NT2/D1 (cell line): ENCODE measurements around the gene TMPRSS11E.

Experiments
- DNase-seq: peaks from one replicate; pipeline ENCODE4 v3.0.0-alpha.2; 2011; ENCODE audit warnings: low read depth, low spot score
- H3K27me3 ChIP-seq: 2 replicates; pipeline ENCODE4 v1.6.0; 2011; ENCODE audit warnings: mild to moderate bottlenecking; ENCODE audit not compliant: insufficient read length, insufficient read depth
- H3K36me3 ChIP-seq: 2 replicates; pipeline ENCODE4 v1.6.1; 2011; ENCODE audit warnings: mild to moderate bottlenecking, low read length, mixed read lengths; ENCODE audit not compliant: insufficient read depth, insufficient read length
- H3K4me1 ChIP-seq: 2 replicates; pipeline ENCODE4 v1.5.1; 2011; ENCODE audit not compliant: insufficient read depth, insufficient read length
- H3K4me3 ChIP-seq: 2 replicates; pipeline ENCODE4 v1.5.1; 2011; ENCODE audit warnings: low read depth; ENCODE audit not compliant: insufficient read length
- H3K9ac ChIP-seq: 2 replicates; pipeline ENCODE4 v1.6.0; 2011; ENCODE audit warnings: low read depth; ENCODE audit not compliant: insufficient read length
- H3K9me3 ChIP-seq: 2 replicates; pipeline ENCODE4 v1.5.1; 2011; ENCODE audit warnings: mild to moderate bottlenecking, low read length; ENCODE audit not compliant: insufficient read depth
- SUZ12 ChIP-seq: IDR thresholded peaks from 2 replicates; pipeline ENCODE4 v1.6.1; 2011; ENCODE audit not compliant: insufficient read length, insufficient read depth; ENCODE audit errors: extremely low read depth
- YY1 ChIP-seq: IDR thresholded peaks from 2 replicates; pipeline ENCODE4 v1.6.1; 2011; ENCODE audit not compliant: insufficient read length, insufficient read depth
- ZNF274 ChIP-seq: IDR thresholded peaks from 2 replicates; pipeline ENCODE4 v1.6.1; 2011; ENCODE audit warnings: mild to moderate bottlenecking, low read depth, low read length

TMPRSS11E gene

GRCh38 chr4:68433582-68433981 lies 13.7 kb upstream of the TMPRSS11E start:
- Histone ChIP-seq H3K9me3 (no peaks in the 10 kb centered on the region), H3K9ac (no peak overlapping the region), H3K4me3 (no peak overlapping the region), H3K27me3 (no peaks in the 10 kb centered on the region), H3K36me3 (no peaks in the 10 kb centered on the region), H3K4me1 (no peaks in the 10 kb centered on the region)
- TF ChIP-seq YY1 (no peak), SUZ12 (no peak), ZNF274 (no peak)
- DNase-seq = no peak

DNA sequence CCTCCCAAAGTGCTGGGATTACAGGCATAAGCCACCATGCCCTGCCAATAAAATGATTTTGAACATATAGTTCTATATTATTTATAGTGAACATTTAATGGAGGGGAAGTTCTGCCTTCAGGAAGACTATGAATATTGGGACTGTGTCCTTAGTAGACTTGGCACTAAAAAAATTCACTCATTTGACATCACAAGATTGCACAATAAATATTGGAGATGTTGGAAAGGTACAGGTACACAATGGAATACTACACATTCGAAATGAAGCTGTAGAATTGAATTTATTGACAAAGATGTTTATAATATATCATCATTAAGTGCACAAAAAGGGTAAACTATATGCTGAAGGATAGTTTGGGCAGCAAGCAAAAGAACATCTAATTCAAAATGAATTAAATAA lies 13.0 kb upstream of the TMPRSS11E start:
- no peak overlapping the region for H3K9ac ChIP-seq
- no peaks in the 10 kb centered on the region for H3K36me3 ChIP-seq
- no peak overlapping the region for H3K4me3 ChIP-seq
- TF ChIP-seq SUZ12 = no peak
- no peak for TF ChIP-seq YY1
- TF ChIP-seq ZNF274 = no peak
- no peaks in the 10 kb centered on the region for H3K4me1 ChIP-seq
- no peaks in the 10 kb centered on the region for H3K9me3 ChIP-seq
- DNase-seq = no peak
- H3K27me3 ChIP-seq = no peaks in the 10 kb centered on the region

- no peaks in the 10 kb centered on the region for H3K9me3 ChIP-seq
- no peak overlapping the region for H3K9ac ChIP-seq
- H3K27me3 ChIP-seq = no peaks in the 10 kb centered on the region
- DNase-seq = no peak
- TF ChIP-seq SUZ12 (no peak), YY1 (no peak), ZNF274 (no peak)
- no peak overlapping the region for H3K4me3 ChIP-seq
- H3K36me3 ChIP-seq = no peaks in the 10 kb centered on the region
- H3K4me1 ChIP-seq = no peaks in the 10 kb centered on the region
Observed at GRCh38 chr4:68434836-68435235, 12.4 kb upstream of the TMPRSS11E start.

- Histone ChIP-seq H3K4me3 (no peak overlapping the region), H3K27me3 (no peaks in the 10 kb centered on the region), H3K4me1 (no peaks in the 10 kb centered on the region), H3K9me3 (no peaks in the 10 kb centered on the region), H3K9ac (no peak overlapping the region), H3K36me3 (no peaks in the 10 kb centered on the region)
- no peak for DNase-seq
- no peak for TF ChIP-seq ZNF274
- no peak for TF ChIP-seq SUZ12
- TF ChIP-seq YY1 = no peak
Observed at GRCh38 chr4:68445111-68445510, 2.2 kb upstream of the TMPRSS11E start.

DNA sequence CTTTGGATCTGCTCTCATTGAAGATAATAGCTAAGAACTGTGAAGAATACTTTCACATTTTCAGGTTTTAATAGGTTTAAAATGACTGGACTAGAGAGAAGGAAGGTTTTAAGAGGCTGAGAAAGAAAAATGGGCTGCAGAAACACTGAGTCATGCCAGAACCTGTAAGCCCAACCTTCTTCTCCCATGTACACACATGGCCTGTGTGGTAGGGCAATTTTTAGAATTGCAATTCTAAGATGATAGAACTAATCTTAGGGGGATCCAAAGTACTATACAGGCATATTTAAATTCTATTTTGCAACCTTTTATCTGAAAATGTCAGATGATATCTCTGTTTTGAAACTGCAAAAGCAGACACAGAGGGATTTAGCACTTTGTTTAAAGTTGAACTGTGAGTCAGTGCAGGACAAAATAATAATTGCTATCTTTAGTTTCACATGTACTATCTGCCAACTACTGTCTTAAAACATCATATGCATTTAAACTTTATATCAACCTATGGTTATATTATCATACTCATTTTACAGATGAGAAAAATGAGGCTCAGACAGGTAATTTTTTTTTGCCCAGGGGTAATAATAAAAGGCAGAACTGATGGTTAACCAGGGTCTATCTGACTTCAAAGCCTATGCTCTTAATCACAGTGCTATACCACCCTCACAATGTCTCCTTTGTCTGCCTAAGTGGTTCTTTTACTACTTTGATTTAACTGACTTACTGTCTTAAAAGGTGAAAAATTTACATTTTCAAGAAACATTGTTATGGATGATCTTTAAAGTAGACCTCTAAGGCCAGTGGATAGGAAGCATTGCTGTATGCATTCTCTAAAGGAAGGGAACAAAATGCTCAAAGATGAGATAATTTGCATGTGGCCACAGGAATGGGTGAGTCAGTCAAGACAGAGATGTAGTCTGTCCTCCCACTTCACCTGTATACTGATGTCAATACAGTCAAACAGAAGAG lies 4.3 kb downstream of the TMPRSS11E start:
- Histone ChIP-seq H3K9me3 (peaks cover 28% of the 10 kb centered on the region), H3K9ac (no peak overlapping the region), H3K36me3 (no peaks in the 10 kb centered on the region), H3K4me3 (no peak overlapping the region), H3K27me3 (no peaks in the 10 kb centered on the region), H3K4me1 (no peaks in the 10 kb centered on the region)
- TF ChIP-seq YY1 (no peak), SUZ12 (no peak), ZNF274 (no peak)
- DNase-seq = peak; percentile 63

DNA sequence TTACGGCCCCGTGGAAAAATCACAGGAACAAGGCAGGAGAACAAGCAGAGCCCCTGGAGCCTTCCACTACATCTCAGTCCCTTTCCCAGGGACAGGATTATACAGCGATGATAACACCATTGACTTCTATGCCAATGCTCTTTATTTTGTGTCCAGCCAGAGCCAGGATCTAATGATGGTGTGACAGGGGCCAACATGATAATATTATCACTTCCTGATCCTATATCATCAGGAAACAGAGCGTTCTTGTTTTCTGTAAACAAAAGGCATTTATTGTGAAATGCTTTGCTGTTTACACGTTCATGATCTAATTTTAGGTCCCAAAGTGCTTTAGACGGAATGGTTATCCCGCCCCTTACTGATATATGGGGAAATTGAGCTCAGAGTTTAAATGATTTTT lies 12.8 kb downstream of the TMPRSS11E start:
- TF ChIP-seq YY1 (no peak), ZNF274 (no peak), SUZ12 (no peak)
- H3K9ac ChIP-seq = no peak overlapping the region
- H3K27me3 ChIP-seq = no peaks in the 10 kb centered on the region
- no peaks in the 10 kb centered on the region for H3K4me1 ChIP-seq
- H3K36me3 ChIP-seq = no peaks in the 10 kb centered on the region
- no peaks in the 10 kb centered on the region for H3K9me3 ChIP-seq
- H3K4me3 ChIP-seq = no peak overlapping the region
- DNase-seq = no peak

- H3K9me3 ChIP-seq = no peaks in the 10 kb centered on the region
- no peaks in the 10 kb centered on the region for H3K27me3 ChIP-seq
- no peak overlapping the region for H3K4me3 ChIP-seq
- no peak overlapping the region for H3K9ac ChIP-seq
- no peaks in the 10 kb centered on the region for H3K36me3 ChIP-seq
- TF ChIP-seq SUZ12 (no peak), YY1 (no peak), ZNF274 (no peak)
- no peak for DNase-seq
- H3K4me1 ChIP-seq = no peaks in the 10 kb centered on the region
Observed at GRCh38 chr4:68461790-68462189, 14.5 kb downstream of the TMPRSS11E start.
